Stimulated activated CD8-positive, alpha-beta memory T cell treated with anti-CD3 and anti-CD28 coated beads, Interleukin-4, amount 100 ng/mL, for 4 hours (primary cell): ENCODE data around the gene FUT1.

ENCODE experiments used
- DNase-seq, 2 donors: peaks; one replicate each; pipeline ENCODE4 v3.0.0-alpha.2; 2020; ENCODE audit warnings: low read depth in 2 of 2, low spot score in 1 of 2

The FUT1 gene

GRCh38 chr19:48741129-48741999, 11.1 kb downstream of the FUT1 start:
- no peak for DNase-seq

GRCh38 chr19:48740164-48740972, 12.1 kb downstream of the FUT1 start, which contains the start of gene RASIP1:
RASIP1 (minus strand) TSS chr19:48740610; CDS start chr19:48740282, 328 bp downstream.
- no peak for DNase-seq

GRCh38 chr19:48739404-48740163, 12.9 kb downstream of the FUT1 start:
- DNase-seq, result no peak

- DNase-seq, result peak; percentile 77 to 80
Observed at GRCh38 chr19:48738557-48739403, 13.7 kb downstream of the FUT1 start.

GRCh38 chr19:48737360-48737998, 15.0 kb downstream of the FUT1 start:
- no peak for DNase-seq

- DNase-seq, result no peak
Observed at GRCh38 chr19:48735031-48735615, 17.3 kb downstream of the FUT1 start.

- no peak for DNase-seq
Observed at GRCh38 chr19:48734625-48735024, 17.8 kb downstream of the FUT1 start.

GRCh38 chr19:48731452-48731851, 21.0 kb downstream of the FUT1 start:
- no peak for DNase-seq

- DNase-seq, result no peak
Observed at GRCh38 chr19:48728911-48729664, 23.4 kb downstream of the FUT1 start.

GRCh38 chr19:48726556-48726955, 25.9 kb downstream of the FUT1 start:
- no peak for DNase-seq

- no peak for DNase-seq
Observed at GRCh38 chr19:48724796-48725753, 27.4 kb downstream of the FUT1 start.

- DNase-seq, result no peak
Observed at GRCh38 chr19:48722196-48722708, 30.2 kb downstream of the FUT1 start.

GRCh38 chr19:48720613-48721296, 31.7 kb downstream of the FUT1 start:
- peak; percentile 76 to 79 for DNase-seq

GRCh38 chr19:48720251-48720612, 32.2 kb downstream of the FUT1 start:
- no peak for DNase-seq

- DNase-seq, result no peak
Observed at GRCh38 chr19:48719263-48720171, 32.9 kb downstream of the FUT1 start, which contains the start of gene MAMSTR. MAMSTR (minus strand) TSS chr19:48719725; CDS start chr19:48719031, 694 bp downstream.
